ENCODE measurements around the gene RPS26.
"Not testable (repeated sequence)": the region's sequence is repeated elsewhere in the genome, so short reads cannot be mapped to it uniquely, and the experiment has no call there.

The RPS26 gene

GRCh38 chr12:56021889-56022497 is 19.7 kb upstream of the RPS26 start:
- DNase-seq: no peak

GRCh38 chr12:56028511-56029165 is 13.1 kb upstream of the RPS26 start:
- no peak for DNase-seq

GRCh38 chr12:56029166-56029519 is 12.6 kb upstream of the RPS26 start:
- DNase-seq: no peak

DNA sequence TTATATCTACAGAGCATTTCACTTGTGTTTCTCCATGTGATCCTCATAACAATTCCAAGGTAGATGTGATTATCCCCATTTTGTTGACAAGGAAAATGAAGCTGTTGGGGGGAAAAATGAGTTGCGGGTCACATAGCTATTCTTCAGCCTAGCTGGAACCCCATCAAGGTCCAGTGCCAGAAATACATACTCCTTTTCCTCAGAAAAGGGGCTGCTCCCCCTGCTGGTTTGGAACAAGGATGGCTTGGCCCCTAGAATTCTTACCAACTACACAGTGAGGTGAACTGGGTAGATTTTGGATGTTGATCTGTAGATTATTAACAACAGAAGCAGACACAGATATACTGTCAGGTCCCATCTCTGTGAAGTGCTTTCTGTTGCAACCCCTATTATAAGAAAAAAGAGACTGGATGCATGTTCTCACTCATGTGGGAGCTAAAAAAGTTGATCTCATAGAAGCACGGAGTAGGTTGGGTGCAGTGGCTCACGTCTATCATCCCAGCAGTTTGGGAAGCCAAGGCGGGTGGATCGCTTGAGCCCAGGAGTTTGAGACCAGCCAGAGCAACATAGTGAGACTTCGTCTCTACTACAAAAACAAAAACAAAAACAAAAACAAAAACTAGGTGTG is 11.9 kb upstream of the RPS26 start:
- no peak for DNase-seq

DNA sequence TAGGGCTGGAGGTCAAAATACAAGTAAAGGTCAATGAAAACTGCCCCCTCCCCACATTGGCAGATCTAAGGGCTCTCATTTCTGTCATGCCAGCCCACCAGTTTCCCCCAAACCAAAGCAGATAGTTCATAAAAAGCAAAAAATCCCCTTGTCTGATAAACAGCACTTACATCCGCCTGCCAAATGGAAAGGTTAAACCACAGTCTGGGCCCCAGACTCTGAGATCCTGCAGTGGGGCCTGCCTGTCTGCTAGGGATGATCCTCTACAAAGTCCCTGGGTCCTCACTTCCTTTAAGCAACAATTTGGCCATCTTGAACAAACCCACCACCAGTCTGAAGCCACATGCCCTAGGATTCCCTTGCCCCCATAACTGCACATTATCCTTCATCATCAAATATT is 9.7 kb upstream of the RPS26 start:
- DNase-seq: no peak

DNA sequence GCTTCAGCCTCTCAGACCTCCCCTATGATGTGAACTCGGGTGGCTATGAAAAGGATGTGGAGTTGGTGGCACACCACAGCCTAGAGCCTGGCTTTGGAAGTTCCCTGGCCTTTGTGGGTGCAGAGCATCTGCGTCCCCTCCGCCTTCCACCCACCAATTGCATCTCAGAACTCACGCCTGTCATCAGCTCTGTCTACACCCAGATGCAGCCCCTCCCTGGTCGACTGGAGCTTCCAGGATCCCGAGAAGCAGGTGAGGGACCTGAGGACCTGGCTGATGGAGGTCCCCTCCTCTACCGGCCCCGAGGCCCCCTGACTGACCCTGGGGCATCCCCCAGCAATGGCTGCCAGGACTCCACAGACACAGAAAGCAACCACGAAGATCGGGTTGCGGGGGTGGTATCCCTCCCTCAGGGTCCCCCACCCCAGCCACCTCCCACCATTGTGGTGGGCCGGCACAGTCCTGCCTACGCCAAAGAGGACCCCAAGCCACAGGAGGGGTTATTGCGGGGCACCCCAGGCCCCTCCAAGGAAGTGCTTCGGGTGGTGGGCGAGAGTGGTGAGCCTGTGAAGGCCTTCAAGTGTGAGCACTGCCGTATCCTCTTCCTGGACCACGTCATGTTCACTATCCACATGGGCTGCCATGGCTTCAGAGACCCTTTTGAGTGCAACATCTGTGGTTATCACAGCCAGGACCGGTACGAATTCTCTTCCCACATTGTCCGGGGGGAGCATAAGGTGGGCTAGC is 7.0 kb upstream of the RPS26 start:
- no peak for DNase-seq

- DNase-seq: no peak
Measured at GRCh38 chr12:56037161-56037560, 4.6 kb upstream of the RPS26 start.

DNA sequence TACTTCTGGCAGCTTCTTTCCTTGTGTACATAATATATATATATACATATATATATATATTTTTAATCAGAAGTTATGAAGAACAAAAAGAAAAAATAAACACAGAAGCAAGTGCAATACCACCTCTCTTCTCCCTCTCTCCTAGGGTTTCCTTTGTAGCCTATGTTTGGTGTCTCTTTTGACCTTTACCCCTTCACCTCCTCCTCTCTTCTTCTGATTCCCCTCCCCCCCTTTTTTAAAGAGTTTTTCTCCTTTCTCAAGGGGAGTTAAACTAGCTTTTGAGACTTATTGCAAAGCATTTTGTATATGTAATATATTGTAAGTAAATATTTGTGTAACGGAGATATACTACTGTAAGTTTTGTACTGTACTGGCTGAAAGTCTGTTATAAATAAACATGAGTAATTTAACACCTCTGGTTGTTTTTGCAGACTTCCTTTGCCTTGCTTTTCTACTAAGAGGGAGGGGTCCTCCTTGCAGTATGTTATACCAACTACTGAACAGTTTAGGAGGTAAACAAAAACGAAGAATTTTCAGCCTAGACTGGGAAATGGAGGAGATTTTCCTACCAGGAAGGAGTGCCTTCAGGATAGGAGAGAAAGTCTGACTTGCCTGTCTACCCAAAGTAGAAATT is 3.6 kb upstream of the RPS26 start:
- no peak for DNase-seq

GRCh38 chr12:56040151-56040550 is 1.6 kb upstream of the RPS26 start:
- no peak for DNase-seq

- no peak for DNase-seq
Measured at GRCh38 chr12:56040963-56041551, 661 bp upstream of the RPS26 start.

DNA sequence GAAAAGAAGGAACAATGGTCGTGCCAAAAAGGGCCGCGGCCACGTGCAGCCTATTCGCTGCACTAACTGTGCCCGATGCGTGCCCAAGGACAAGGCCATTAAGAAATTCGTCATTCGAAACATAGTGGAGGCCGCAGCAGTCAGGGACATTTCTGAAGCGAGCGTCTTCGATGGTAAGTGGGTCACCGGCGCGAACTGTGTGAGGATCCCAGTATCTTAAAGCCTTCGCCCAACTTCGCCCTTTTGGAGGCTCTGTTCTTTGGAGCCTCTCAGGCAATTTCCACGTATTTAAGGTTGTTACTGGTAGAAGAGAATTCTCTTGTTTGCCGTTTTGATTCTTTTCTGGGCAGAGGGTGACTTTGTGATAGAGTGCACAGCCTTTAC is 704 bp downstream of the RPS26 start:
- DNase-seq: not testable (repeated sequence)

DNA sequence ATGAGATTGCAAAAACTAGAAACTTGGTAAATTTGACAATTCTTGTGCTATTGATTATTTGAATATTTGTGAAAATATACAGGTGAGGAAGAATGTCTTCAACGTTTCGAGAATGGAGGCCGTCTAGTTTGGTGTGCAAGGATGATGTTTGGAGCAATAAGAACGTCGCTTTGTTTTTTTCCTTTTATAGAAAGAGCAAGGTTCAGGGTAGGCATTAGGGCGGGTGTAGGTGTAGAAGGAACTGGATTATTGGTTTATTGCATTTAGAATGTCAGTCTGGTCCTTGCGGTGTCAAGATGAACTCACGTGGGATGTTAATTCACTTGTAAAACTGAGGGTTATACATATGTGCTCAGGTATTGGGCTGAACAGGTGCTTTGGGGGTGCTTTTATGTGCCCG is 1.1 kb downstream of the RPS26 start:
- DNase-seq: no peak

GRCh38 chr12:56046027-56046780 is 4.5 kb downstream of the RPS26 start:
- no peak for DNase-seq

DNA sequence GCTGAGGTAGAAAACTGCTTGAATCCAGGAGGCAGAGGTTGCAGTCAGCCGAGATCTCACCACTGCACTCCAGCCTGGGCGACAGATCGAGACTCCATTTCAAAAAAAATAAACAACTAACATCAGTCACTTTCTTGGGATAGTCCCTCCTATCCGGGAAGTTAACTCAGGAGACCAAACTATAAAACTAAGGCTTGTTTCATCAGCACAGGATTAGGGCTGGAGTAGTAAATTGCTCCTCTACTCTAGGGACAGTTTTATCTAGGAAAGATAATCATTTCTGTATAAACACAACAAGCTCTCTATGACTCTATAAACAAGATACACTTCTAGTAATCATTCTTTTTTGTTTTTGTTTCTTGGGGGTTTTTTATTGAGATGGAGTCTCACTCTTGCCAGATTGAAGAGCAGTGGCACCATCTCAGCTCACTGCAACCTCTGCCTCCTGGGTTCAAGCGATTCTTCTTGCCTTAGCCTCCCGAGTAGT is 11.7 kb downstream of the RPS26 start:
- no peak for DNase-seq

DNA sequence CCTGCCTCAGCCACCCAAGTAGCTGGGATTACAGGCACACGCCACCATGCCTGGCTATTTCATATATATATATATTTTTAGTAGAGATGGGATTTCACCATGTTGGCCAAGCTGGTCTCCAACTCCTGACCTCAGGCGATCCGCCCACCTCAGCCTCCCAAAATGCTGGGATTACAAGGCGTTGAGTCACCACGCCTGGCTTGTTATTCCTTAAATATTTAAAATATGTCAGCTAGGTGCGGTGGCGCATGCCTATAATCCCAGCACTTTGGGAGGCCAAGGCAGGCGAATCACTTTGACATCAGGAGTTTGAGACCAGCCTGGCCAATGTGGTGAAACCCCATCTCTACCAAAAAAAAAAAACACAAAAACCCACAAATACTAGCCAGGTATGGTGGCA is 18.2 kb downstream of the RPS26 start:
- DNase-seq: not testable (repeated sequence)

- no peak for DNase-seq
Measured at GRCh38 chr12:56061982-56062381, 20.3 kb downstream of the RPS26 start.

DNA sequence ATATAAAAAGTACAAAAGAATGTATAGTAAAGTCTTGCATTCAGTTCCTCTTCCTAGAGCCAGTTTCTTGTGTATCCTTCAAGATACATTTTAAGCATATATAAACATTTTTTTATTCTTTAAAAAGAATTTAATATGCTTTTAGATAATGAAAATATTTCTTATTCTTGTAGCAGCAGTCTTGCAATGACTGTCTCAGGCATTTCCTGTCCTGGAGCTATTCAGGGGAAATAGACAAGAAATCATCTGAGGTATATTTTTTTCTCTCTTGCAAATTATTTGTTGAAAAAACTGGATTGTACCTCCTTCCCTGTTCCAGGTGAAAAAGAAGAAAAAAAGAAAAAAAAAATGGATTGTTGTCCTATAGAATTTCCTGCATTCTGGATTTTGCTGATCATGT is 21.3 kb downstream of the RPS26 start:
- DNase-seq: no peak

- DNase-seq: no peak
Measured at GRCh38 chr12:56071648-56072047, 29.9 kb downstream of the RPS26 start.

DNA sequence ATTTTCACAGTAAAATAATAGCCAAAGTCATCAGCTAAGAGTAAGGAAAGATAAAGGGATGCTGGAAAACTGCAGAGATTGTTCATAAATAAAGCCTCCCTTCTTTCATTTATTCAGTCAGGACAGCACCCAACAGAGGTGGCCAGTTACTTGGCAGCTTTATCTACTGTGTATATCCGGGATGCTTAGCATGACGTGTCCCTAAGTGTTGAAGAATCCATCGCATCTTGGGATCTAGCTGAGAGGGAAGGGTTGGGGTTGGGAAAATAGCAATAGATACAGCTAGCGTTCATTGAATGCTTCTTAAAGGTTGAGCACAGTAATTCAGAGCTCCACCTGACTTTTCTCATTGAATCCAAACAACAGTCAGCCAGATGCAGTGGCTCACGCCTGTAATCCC is 32.7 kb downstream of the RPS26 start:
- DNase-seq: no peak

DNA sequence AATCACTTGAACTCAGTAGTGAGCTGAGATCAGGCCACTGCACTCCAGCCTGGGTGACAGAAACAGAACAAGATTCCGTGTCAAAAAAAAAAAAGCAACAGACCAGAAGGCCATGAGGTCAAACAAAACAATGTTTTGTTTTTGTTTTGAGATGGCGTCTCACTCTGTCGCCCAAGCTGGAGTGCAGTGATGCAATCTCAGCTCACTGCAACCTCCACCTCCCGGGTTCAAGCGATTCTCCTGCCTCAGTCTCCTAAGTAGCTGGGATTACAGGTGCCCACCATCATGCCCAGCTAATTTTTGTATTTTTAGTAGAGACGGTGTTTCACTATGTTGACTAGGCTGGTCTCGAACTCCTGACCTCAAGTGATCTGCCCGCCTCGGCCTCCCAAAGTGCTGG is 36.2 kb downstream of the RPS26 start:
- DNase-seq: not testable (repeated sequence)

DNA sequence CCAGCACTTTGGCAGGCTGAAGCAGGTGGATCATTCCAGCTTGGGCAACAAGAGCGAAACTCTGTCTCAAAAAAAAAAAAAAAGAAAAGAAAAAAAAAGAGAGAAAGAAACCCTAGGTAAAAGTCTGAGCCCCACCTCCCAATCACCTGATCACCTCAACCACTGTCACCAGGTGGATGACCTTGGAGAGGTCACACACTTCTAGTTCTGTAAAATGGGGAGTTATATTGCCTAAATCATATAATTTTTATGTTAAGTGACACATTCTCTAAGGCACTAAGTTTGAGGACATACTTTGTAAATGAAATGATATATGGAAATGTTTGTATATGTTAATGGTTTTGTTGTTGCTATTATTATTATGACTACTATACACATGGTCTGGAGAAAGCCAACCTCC is 36.7 kb downstream of the RPS26 start:
- DNase-seq: no peak
